Choroid plexus epithelial cell (primary cell): ENCODE data around the gene KRT35.
A peak's percentile ranks its signal among the peaks of the same experiment; 100 is the strongest.

ENCODE experiments used
- DNase-seq: peaks from one replicate; pipeline ENCODE4 v3.0.0-alpha.2; 2010; ENCODE audit warnings: low read depth
- H3K4me3 ChIP-seq: 2 replicates; pipeline ENCODE4 v1.5.1; 2011; ENCODE audit warnings: low read depth, mild to moderate bottlenecking, control low read depth, low read length, moderate library complexity
- TF ChIP-seq, protein P1 (sequence below): conservative IDR thresholded peaks from 2 replicates; pipeline ENCODE4 v1.5.1; 2011; ENCODE audit warnings: low read depth, mild to moderate bottlenecking, control low read depth, inconsistent platforms, low read length, moderate library complexity

Gene KRT35

DNA sequence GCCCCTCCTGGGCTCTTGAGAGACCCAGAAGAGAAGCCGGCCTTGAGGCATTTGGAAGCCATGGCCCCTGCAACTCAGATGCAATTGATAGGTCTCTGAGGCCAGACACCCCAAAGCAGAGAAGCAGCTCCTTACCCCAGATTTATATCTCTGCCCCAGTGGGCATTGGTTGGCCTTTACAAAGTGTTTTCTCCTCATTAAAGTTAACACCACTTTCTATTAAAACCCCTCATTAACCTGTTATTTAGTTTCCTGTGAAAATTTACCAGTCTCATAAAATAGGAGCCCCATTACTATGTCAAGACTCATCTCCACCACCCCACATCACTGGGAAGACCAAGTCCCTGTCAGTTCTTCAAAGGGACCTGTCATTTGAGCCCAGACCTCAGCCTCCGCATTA is at the start of gene KRT35:
Gene KRT35, minus strand, starts transcription at position 116 of the 400 bp plus-strand sequence. Its CDS starts 54 bp downstream, at position 62.
- DNase-seq: no peak
- H3K4me3 ChIP-seq: no peak within 1 kb of the TSS
- TF ChIP-seq, protein P1, sequence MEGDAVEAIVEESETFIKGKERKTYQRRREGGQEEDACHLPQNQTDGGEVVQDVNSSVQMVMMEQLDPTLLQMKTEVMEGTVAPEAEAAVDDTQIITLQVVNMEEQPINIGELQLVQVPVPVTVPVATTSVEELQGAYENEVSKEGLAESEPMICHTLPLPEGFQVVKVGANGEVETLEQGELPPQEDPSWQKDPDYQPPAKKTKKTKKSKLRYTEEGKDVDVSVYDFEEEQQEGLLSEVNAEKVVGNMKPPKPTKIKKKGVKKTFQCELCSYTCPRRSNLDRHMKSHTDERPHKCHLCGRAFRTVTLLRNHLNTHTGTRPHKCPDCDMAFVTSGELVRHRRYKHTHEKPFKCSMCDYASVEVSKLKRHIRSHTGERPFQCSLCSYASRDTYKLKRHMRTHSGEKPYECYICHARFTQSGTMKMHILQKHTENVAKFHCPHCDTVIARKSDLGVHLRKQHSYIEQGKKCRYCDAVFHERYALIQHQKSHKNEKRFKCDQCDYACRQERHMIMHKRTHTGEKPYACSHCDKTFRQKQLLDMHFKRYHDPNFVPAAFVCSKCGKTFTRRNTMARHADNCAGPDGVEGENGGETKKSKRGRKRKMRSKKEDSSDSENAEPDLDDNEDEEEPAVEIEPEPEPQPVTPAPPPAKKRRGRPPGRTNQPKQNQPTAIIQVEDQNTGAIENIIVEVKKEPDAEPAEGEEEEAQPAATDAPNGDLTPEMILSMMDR: no peak

DNA sequence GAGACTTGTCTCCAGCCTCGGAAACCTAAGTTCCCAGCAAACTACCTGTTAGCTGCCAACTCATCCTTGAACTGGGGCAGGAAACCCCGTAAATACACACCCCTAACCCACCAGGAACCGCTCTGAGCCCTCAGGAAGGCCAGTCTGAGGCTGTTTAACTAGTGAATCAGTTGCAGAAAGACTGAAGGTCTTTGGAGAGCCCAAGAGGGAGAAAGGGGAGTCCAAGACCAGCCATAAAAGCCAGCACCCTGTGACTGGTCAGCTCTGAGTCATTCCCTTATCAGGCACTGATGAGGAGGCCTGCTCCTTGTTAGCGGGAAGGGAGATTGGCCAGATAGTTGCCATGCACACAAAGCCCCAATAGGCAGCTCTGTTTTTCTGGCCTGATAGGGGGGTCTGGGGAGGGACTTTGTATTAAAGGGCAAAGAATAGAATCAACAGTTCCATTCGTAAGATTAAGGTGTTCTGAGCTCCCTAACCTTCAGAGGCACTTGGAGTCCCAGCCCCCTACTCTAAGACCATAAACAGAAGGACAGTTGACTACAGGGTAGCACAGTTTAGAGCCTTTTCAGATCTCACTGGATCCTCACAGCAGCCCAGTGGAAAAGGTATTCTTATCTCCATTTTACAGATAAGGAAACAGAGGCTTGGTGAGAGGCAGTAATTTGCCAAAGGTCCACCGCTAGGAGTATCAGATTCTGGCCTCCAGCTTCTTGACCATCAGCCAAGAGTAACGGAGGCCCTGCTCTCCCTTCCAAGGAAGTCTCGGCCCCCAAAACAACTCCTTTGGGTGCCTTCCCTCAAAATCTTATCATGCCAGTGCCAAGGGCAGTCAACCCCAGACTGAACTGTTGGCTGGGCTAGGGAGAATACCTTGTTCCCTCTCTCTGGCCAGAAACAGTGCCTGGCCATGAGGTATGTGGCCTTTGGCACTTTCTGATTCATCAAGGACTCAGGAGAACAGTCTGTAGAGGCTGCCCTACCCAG is 49.4 kb upstream of the KRT35 start:
- no peak overlapping the region for H3K4me3 ChIP-seq
- TF ChIP-seq, protein P1: no peak

DNA sequence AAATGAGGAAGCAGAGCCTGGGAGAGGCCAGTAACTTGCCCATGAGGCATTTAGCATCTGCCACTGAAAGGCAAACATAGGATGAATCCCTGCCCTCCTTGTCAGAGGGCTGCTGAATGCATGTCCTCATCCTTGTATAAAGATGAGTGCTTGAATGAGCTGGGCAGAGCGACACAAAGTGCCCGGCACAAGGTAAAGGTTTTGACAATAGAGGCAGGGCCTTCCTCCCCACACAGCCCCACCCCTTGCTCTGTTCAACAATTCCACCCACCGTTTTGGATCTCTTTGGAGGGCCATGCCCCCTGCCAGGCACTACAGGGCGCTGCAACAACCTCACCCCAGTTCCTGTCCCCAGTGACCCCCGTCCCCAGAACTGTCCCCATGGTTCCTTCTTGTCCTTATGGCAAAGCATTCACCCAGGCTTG is 48.6 kb upstream of the KRT35 start:
- no peak for DNase-seq
- TF ChIP-seq, protein P1: no peak

More for the DNA sequence above, 49.4 kb upstream of the KRT35 start:
- DNase-seq: peak; percentile 89

DNA sequence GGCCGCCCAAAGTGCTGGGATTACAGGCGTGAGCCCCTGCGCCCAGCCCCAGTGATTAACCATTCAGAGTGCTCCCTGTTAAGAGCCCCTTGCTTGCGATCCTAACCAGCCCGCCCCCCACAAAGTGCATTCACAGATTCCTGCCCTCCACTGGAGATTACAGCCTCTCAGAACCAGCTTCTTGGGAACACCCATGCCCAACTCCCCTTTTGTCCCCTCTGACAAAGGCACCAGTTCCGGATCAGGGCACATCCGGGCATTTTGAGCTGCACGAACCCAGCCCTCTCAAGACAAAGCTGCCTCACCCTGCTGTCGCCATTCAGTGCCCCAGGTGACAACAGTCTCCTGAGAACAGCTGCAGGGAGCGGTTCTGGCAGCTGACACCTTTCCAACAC is 48.0 kb upstream of the KRT35 start:
- TF ChIP-seq, protein P1: no peak
- H3K4me3 ChIP-seq: no peak overlapping the region
- DNase-seq: no peak

More for the DNA sequence above, 48.6 kb upstream of the KRT35 start:
- no peak overlapping the region for H3K4me3 ChIP-seq

DNA sequence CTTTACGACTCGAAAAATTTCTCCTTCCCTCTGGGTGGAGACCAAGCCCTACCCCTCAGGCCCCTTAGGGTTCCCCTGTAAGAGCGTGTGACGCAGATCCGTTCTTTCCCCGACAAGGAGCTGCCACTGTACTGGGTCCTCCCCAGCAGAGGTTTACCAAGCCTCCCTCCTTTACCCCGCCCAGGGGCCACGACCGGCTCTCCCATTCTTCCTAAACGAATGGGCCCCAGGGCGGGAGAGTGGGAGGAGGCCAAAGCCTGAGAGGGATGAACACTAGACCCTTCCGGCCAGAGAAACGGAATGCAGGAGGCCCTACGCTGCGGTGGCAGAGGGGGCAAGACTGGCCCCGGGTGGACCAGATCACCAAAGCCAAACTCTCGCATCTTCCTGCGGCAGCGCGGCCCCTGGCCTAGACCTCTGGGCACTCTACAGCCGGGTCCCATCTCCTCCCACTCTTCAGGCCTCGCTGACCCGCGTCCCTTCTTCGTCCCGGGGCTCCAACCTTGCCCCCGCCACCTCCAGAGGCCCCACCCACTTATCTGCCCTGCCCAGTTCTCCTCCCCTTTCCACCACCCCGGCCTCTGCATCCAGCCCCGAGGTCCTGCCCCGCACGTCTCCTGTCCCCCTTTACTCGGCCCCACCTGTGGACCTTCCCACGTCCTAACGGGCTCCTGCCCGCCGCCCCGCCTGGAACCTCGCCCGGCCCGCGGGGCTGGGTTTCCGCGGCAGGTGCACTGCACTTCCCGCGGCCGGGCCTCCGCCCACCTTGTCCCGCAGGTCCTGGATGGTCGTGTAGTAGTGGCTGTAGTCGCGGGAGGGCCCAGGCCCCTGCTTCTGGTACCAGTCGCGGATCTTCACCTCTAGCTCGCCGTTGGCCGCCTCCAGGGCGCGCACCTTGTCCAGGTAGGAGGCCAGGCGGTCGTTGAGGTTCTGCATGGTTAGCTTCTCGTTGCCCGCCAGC is 46.4 kb upstream of the KRT35 start:
- H3K4me3 ChIP-seq: peak overlapping the region; percentile 60
- no peak for DNase-seq
- TF ChIP-seq, protein P1: no peak

DNA sequence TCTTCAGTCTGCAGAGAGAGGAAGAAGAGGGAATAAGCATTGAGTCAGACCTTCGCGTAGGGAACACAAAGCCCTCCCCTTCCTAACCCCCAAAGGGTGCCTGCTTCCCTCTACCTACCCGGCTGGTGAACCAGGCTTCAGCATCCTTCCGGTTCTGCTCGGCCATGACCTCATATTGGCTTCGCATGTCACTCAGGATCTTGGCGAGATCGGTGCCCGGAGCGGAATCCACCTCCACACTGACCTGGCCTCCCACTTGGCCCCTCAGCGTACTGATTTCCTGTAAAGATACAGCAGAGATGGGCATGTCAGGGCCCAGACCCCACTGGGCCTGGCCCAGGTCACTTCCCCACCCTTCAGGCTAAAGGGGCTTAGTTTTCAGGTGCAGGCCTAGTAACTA is 43.3 kb upstream of the KRT35 start:
- TF ChIP-seq, protein P1: no peak
- DNase-seq: no peak
- H3K4me3 ChIP-seq: no peak overlapping the region
